IMR-90 (cell line): ENCODE data around the gene CCDC146. TPM values are rescaled to one million over a fixed set of nuclear protein-coding genes. Genes with fewer than 3 reads are reported as not detected.
A peak's percentile ranks its signal among the peaks of the same experiment; 100 is the strongest.

ENCODE experiments used
- ATAC-seq: fragments of 200-7000 bp; cut with Tn5 transposase; 2 replicates; pipeline ENCODE4 v1.9.1; 2020; ENCODE audit warnings: low read depth, mild to moderate bottlenecking, moderate library complexity
- BruUV-seq: library from RNA; stranded (reverse); fragments of 400-500 nt; replicated peaks from 2 replicates; lab custom pipeline; 2021; lab: Mats Ljungman, UMichigan
- CTCF ChIA-PET: fragments of 300-600 bp; formaldehyde crosslinking; extraction: SDS; loops from one replicate; lab custom pipeline; 2021; ENCODE audit warnings: antibody characterized with exemption; lab: Yijun Ruan, JAX
- POLR2A ChIA-PET: fragments of 300-600 bp; sonication (Branson Sonifier 250); formaldehyde crosslinking; loops from one replicate; lab custom pipeline; 2022; ENCODE audit warnings: antibody characterized with exemption; ENCODE audit not compliant: unreplicated experiment; lab: Charles Lee
- DNase-seq: peaks from one replicate; pipeline ENCODE4 v3.0.0; 2013
- H2AFZ ChIP-seq: replicated peaks from 2 replicates; pipeline ENCODE3; 2013; ENCODE audit warnings: low read length, mild to moderate bottlenecking; ENCODE audit not compliant: poor library complexity
- H2AK5ac ChIP-seq: 2 replicates; pipeline ENCODE4 v1.6.1; 2013; ENCODE audit warnings: low read depth, low read length, inconsistent platforms
- H2AK9ac ChIP-seq: replicated peaks from 2 replicates; pipeline ENCODE3; 2013; ENCODE audit warnings: mild to moderate bottlenecking, low read depth, low read length, moderate library complexity; ENCODE audit not compliant: poor library complexity
- H2BK120ac ChIP-seq: 2 replicates; pipeline ENCODE4 v1.6.1; 2013; ENCODE audit warnings: low read depth, low read length, inconsistent platforms
- H2BK15ac ChIP-seq: 3 replicates; pipeline ENCODE4 v1.6.1; 2013; ENCODE audit warnings: low read depth, low read length, inconsistent platforms
- H2BK20ac ChIP-seq: 2 replicates; pipeline ENCODE4 v1.6.1; 2013; ENCODE audit warnings: low read depth, mild to moderate bottlenecking, inconsistent platforms, low read length, moderate library complexity
- H2BK5ac ChIP-seq: 2 replicates; pipeline ENCODE4 v1.6.1; 2013; ENCODE audit warnings: mild to moderate bottlenecking, low read depth, low read length, inconsistent platforms; ENCODE audit not compliant: poor library complexity, severe bottlenecking
- H3K14ac ChIP-seq: replicated peaks from 2 replicates; pipeline ENCODE4 v1.6.1; 2013; ENCODE audit warnings: low read depth, low read length, inconsistent platforms
- H3K18ac ChIP-seq: 2 replicates; pipeline ENCODE4 v1.6.1; 2013; ENCODE audit warnings: low read depth, low read length, control low read depth
- H3K23ac ChIP-seq: 2 replicates; pipeline ENCODE4 v1.6.1; 2013; ENCODE audit warnings: low read depth, low read length, inconsistent platforms
- H3K27ac ChIP-seq: 2 replicates; pipeline ENCODE4 v1.5.1; 2013; ENCODE audit warnings: mild to moderate bottlenecking, control low read depth, low read length; ENCODE audit not compliant: insufficient read depth
- H3K27me3 ChIP-seq: 2 replicates; pipeline ENCODE4 v1.6.1; 2013; ENCODE audit warnings: low read length; ENCODE audit not compliant: control insufficient read depth, insufficient read depth
- H3K36me3 ChIP-seq: 2 replicates; pipeline ENCODE4 v1.6.1; 2013; ENCODE audit warnings: low read length, mixed read lengths; ENCODE audit not compliant: control insufficient read depth, insufficient read depth
- H3K4ac ChIP-seq: 2 replicates; pipeline ENCODE4 v1.6.1; 2013; ENCODE audit warnings: low read depth, low read length, inconsistent platforms
- H3K4me1 ChIP-seq: 2 replicates; pipeline ENCODE4 v1.6.1; 2013; ENCODE audit warnings: low read length, mixed read lengths; ENCODE audit not compliant: control insufficient read depth, insufficient read depth
- H3K4me2 ChIP-seq: 2 replicates; pipeline ENCODE4 v1.6.1; 2013; ENCODE audit warnings: low read depth, mild to moderate bottlenecking, control low read depth, low read length, moderate library complexity
- H3K4me3 ChIP-seq: 2 replicates; pipeline ENCODE4 v1.5.1; 2013; ENCODE audit warnings: low read depth, mild to moderate bottlenecking, control low read depth, low read length, moderate library complexity; ENCODE audit not compliant: insufficient read depth
- H3K56ac ChIP-seq: 2 replicates; pipeline ENCODE4 v1.6.1; 2013; ENCODE audit warnings: low read length, inconsistent platforms; ENCODE audit not compliant: insufficient read depth; ENCODE audit errors: extremely low read depth
- H3K79me1 ChIP-seq, 2 experiments: 2 replicates each; pipeline ENCODE4 v1.6.1; 2013; ENCODE audit warnings: low read length in 2 of 2, inconsistent platforms in 1 of 2, low read depth in 1 of 2
- H3K9ac ChIP-seq: 2 replicates; pipeline ENCODE4 v1.6.1; 2013; ENCODE audit warnings: low read depth, low read length, control low read depth
- H3K9me1 ChIP-seq: 2 replicates; pipeline ENCODE4 v1.6.1; 2013; ENCODE audit warnings: low read length, inconsistent platforms; ENCODE audit not compliant: insufficient read depth
- H3K9me3 ChIP-seq: 2 replicates; pipeline ENCODE4 v1.6.1; 2013; ENCODE audit warnings: low read length; ENCODE audit not compliant: control insufficient read depth, insufficient read depth
- H4K20me1 ChIP-seq: 2 replicates; pipeline ENCODE4 v1.6.1; 2013; ENCODE audit warnings: low read length, inconsistent platforms; ENCODE audit not compliant: insufficient read depth
- H4K5ac ChIP-seq: 2 replicates; pipeline ENCODE4 v1.6.1; 2013; ENCODE audit warnings: mild to moderate bottlenecking, low read depth, low read length, control low read depth
- H4K8ac ChIP-seq, 2 experiments: 2 replicates each; pipeline ENCODE4 v1.6.1; 2013; ENCODE audit warnings: low read depth in 2 of 2, low read length in 2 of 2, control low read depth in 1 of 2, inconsistent platforms in 1 of 2
- H4K91ac ChIP-seq: 2 replicates; pipeline ENCODE4 v1.6.1; 2013; ENCODE audit warnings: low read depth, low read length, inconsistent platforms; ENCODE audit not compliant: insufficient read depth
- BHLHE40 ChIP-seq: fragments of 150-350 bp; IDR thresholded peaks from 2 replicates; pipeline ENCODE4 v1.6.1; 2016; ENCODE audit warnings: mild to moderate bottlenecking, low read depth, low read length
- CEBPB ChIP-seq: IDR thresholded peaks from 2 replicates; pipeline ENCODE4 v1.6.1; 2012; ENCODE audit warnings: low read depth, low read length, improper control_type of control experiment
- WGBS, 2 experiments: methylation state at CpG; one replicate each; pipeline versions ENCODE4 v1.1.5 to v1.1.7; 2013; ENCODE audit warnings: missing lambda C conversion rate in 2 of 2; ENCODE audit not compliant: insufficient read length in 1 of 2; ENCODE audit errors: extremely low coverage in 2 of 2; 5-methylcytosine and 5-hydroxymethylcytosine counted together
- dilution Hi-C: fragments of 300-500 bp; cut with HindIII; formaldehyde crosslinking; loops from one replicate; pipeline ENCODE4 v1.14.3; 2018; ENCODE audit warnings: low sequenced_read_pairs; ENCODE audit not compliant: unreplicated experiment
- in situ Hi-C: fragments of 300-500 bp; cut with MboI; formaldehyde crosslinking; loops from 3 replicates; pipeline ENCODE4 v1.14.3; 2019; ENCODE audit warnings: low sequenced_read_pairs, inconsistent platforms, mixed read lengths
- intact Hi-C: fragments of 100-400 bp; cut with micrococcal nuclease; formaldehyde crosslinking; loops from 2 replicates; pipeline ENCODE4 v1.10.0; 2022
- polyA plus RNA-seq, 3 experiments: library from polyadenylated mRNA; depleted of rRNA; stranded (reverse); fragments of >200 nt; gene quantifications; 2 replicates each; pipeline ENCODE4 v1.2.3, GENCODE V29; 2012; ENCODE audit warnings: low replicate concordance in 1 of 3
- total RNA-seq: library from RNA; depleted of rRNA; stranded (reverse); fragments of >200 nt; gene quantifications from 2 replicates; pipeline ENCODE4 v1.2.3, GENCODE V29; 2012

CCDC146 gene
- total and polyA plus RNA-seq, 2 of the 4 experiments (the other 2 are of a cell fraction): 0.54 to 1.7 TPM

DNA sequence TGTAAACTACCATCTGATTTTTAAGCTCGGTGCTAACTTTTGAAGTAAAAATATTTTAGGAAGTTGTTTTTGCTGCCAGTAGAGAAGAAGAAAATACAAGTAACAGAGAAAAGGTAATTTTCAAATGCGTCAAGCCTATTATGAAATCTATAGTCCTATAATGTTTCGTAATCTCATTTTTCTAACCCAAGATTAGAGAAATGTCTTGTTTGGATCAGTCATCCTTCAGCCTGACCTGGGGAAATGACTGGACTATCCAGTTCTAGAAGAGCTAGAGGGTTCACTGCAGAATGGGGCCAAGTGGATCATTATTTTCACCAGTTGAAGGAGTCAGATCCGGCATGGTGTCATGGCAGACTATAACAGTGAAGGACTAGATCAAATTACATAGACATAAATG lies 139.9 kb downstream of the CCDC146 start:
- CTCF ChIA-PET: interaction anchor here (0.6 kb wide), 1 partner anchor 1110 kb away, joined by 4 read pairs; no protein-coding TSS in a partner anchor
- WGBS, 2 experiments: no CpG with 5 or more reads among the region's 4 CpGs

More for the DNA sequence above, 139.9 kb downstream of the CCDC146 start:
- Histone ChIP-seq H2AFZ (no peak overlapping the region), H3K27ac (no peak overlapping the region), H4K91ac (no peak overlapping the region), H3K36me3 (peaks cover 1% of the 10 kb centered on the region; the same call in 1 of the 2 replicates), H3K79me1 (no peaks in the 10 kb centered on the region), H2AK9ac (no peak overlapping the region), H4K8ac (no peak overlapping the region), H3K23ac (no peak overlapping the region), H3K9me3 (no peaks in the 10 kb centered on the region), H4K20me1 (no peaks in the 10 kb centered on the region), H3K9me1 (peaks cover 4% of the 10 kb centered on the region; the same call in 1 of the 2 replicates), H3K4me3 (no peak overlapping the region), H2BK15ac (no peak overlapping the region), H4K5ac (no peak overlapping the region), H2AK5ac (no peak overlapping the region), H3K4me1 (peaks cover 16% of the 10 kb centered on the region), H2BK120ac (no peak overlapping the region), H3K56ac (no peak overlapping the region), H3K4me2 (no peak overlapping the region), H3K27me3 (no peaks in the 10 kb centered on the region), H3K9ac (no peak overlapping the region), H2BK20ac (no peak overlapping the region), H2BK5ac (no peak overlapping the region), H3K18ac (no peak overlapping the region), H3K4ac (no peak overlapping the region), H3K14ac (no peak overlapping the region)
- intact Hi-C loops: no loop called here
- TF ChIP-seq CEBPB (peak; percentile 38; the same call in 1 of the 2 replicates), BHLHE40 (no peak)
- in situ Hi-C loops: no loop called here
- ATAC-seq: no peak
- dilution Hi-C loops: no loop called here
- DNase-seq: no peak
- no TSS peak for BruUV-seq
- POLR2A ChIA-PET: no interaction called here
